GM20000 (cell line): ENCODE measurements around the gene VCX.
"Not testable (repeated sequence)": the region's sequence is repeated elsewhere in the genome, so short reads cannot be mapped to it uniquely, and the experiment has no call there.

Source experiments
- DNase-seq: peaks from one replicate; pipeline ENCODE4 v3.0.0; 2012; ENCODE audit warnings: low spot score
- CTCF ChIP-seq: IDR thresholded peaks from 2 replicates; pipeline ENCODE4 v1.5.1; 2012; ENCODE audit warnings: mild to moderate bottlenecking, control low read depth; ENCODE audit errors: extremely low read depth, missing control alignments

VCX gene

GRCh38 chrX:7842871-7843270 lies at the start of gene VCX:
TSS of gene VCX (plus strand) at chrX:7843171. CDS start at chrX:7843204, 33 bp downstream.
- not testable (repeated sequence) for DNase-seq

- TF ChIP-seq CTCF: no peak
- no peak for DNase-seq
These were observed 44.6 kb upstream of the VCX start for GRCh38 chrX:7798327-7798726.

- TF ChIP-seq CTCF: no peak
- no peak for DNase-seq
These were observed 41.3 kb upstream of the VCX start for GRCh38 chrX:7801711-7802110.

- no peak for DNase-seq
- no peak for TF ChIP-seq CTCF
These were observed 27.7 kb upstream of the VCX start for GRCh38 chrX:7815166-7815805.

GRCh38 chrX:7828594-7828993 lies 14.4 kb upstream of the VCX start:
- TF ChIP-seq CTCF: peak; percentile 2
- no peak for DNase-seq

- DNase-seq: no peak
- TF ChIP-seq CTCF: no peak
These were observed 1.7 kb upstream of the VCX start for GRCh38 chrX:7841084-7841805.

- TF ChIP-seq CTCF: no peak
- DNase-seq: no peak
These were observed 9.2 kb downstream of the VCX start for GRCh38 chrX:7852166-7852565.

- DNase-seq: no peak
- no peak for TF ChIP-seq CTCF
These were observed 29.1 kb downstream of the VCX start for GRCh38 chrX:7872042-7872441.
